Transverse colon (tissue), 4 donors: ENCODE results near the gene PTCD3. TPM values are rescaled to one million over a fixed set of nuclear protein-coding genes. Genes with fewer than 3 reads are reported as not detected.

ENCODE experiments used
- DNase-seq: peaks from one replicate; pipeline ENCODE4 v3.0.0-alpha.2; 2019
- H3K27ac ChIP-seq, 4 donors: fragments of 200-600 bp; sonication (generic); 2 replicates each; pipeline ENCODE4 v1.5.1; 2016 to 2018; ENCODE audit warnings: inconsistent platforms in 4 of 4
- H3K27me3 ChIP-seq: fragments of 200-600 bp; sonication (generic); 2 replicates; pipeline ENCODE4 v1.5.1; 2017; ENCODE audit warnings: inconsistent platforms
- H3K36me3 ChIP-seq, 4 donors: fragments of 200-600 bp; sonication (generic); 2 replicates each; pipeline ENCODE4 v1.5.1; 2017 to 2019; ENCODE audit warnings: inconsistent platforms in 4 of 4
- H3K4me1 ChIP-seq, 4 donors: fragments of 200-600 bp; sonication (generic); 2 replicates each; pipeline ENCODE4 v1.5.1; 2017 to 2020; ENCODE audit warnings: inconsistent platforms in 4 of 4
- H3K4me3 ChIP-seq, 4 donors: fragments of 200-600 bp; sonication (generic); 1 replicate in 1 of 4; 2 replicates in 3 of 4; pipeline versions ENCODE4 v1.5.1 to v1.6.1; 2017 to 2019; ENCODE audit warnings: inconsistent platforms in 4 of 4
- H3K9me3 ChIP-seq, 2 donors: fragments of 200-600 bp; sonication (generic); 2 replicates each; pipeline ENCODE4 v1.5.1; 2017 to 2019; ENCODE audit warnings: inconsistent platforms in 2 of 2
- EP300 ChIP-seq: sonication (generic); formaldehyde crosslinking; IDR thresholded peaks from one replicate; pipeline ENCODE4 v1.6.1; 2017; ENCODE audit warnings: antibody characterized with exemption, low read depth
- POLR2A ChIP-seq: fragments of 450-650 bp; IDR thresholded peaks from one replicate; pipeline ENCODE4 v1.6.1; 2016; ENCODE audit warnings: antibody characterized with exemption, mild to moderate bottlenecking, moderate library complexity
- POLR2AphosphoS5 ChIP-seq, 3 donors: sonication (generic); formaldehyde crosslinking; IDR thresholded peaks; one replicate each; pipeline ENCODE4 v1.6.1; 2016; ENCODE audit warnings: antibody characterized with exemption in 3 of 3
- WGBS, 2 donors: methylation state at CpG; one replicate each; pipeline ENCODE4 v1.1.5; 2018; ENCODE audit warnings: low coverage in 1 of 2; 5-methylcytosine and 5-hydroxymethylcytosine counted together
- in situ Hi-C, 4 donors: fragments of 200-750 bp; cut with MboI; loops; one replicate each; pipeline versions ENCODE4 v1.15.0 to v1.15.1; 2017; ENCODE audit warnings: low sequenced_read_pairs in 3 of 4, low pct_ligation_motif_present in 1 of 4, low pct_unique_long_range_greater_than_20kb in 1 of 4
- intact Hi-C: fragments of 100-400 bp; cut with DNase I; formaldehyde crosslinking; loops from one replicate; pipeline ENCODE4 v1.15.1; 2023; ENCODE audit warnings: low total_unique reads
- small RNA-seq, 4 donors: library from RNA; depleted of rRNA; stranded (forward); fragments of <200 nt; gene quantifications; one replicate each; pipeline ENCODE3, GENCODE V24; 2016
- total RNA-seq, 4 donors: library from RNA; depleted of rRNA; stranded (reverse); fragments of >200 nt; gene quantifications; one replicate each; pipeline ENCODE4 v1.1.0, GENCODE V29; 2016
- TF ChIP-seq, protein P1 (sequence below), 5 experiments: fragments of 200-600 bp in 3 of 5; fragments of 450-650 bp in 2 of 5; sonication (generic) in 3 of 5; IDR thresholded peaks; 1 replicate in 2 of 5; 2 replicates in 3 of 5; pipeline ENCODE4 v1.5.1; 2016 to 2017; ENCODE audit warnings: antibody characterized with exemption in 5 of 5, inconsistent platforms in 3 of 5, mild to moderate bottlenecking in 2 of 5, moderate library complexity in 1 of 5

The PTCD3 gene
- total RNA-seq, 4 donors from 2014 or later, result 67.7 to 189 (median 83.0) TPM

- no peak overlapping the region for H3K4me3 ChIP-seq
- DNase-seq, result no peak
- H3K27ac ChIP-seq, result peak overlapping the region; percentile 1 to 24 (median 8)
- WGBS, 2 donors, result 33 to 54% methylated on average over 1 of the region's 1 CpG
- TF ChIP-seq POLR2AphosphoS5 (IDR thresholded peaks at IDR 0.05), result no peak
- in situ Hi-C loops, result no loop called here
- H3K36me3 ChIP-seq, result peaks cover 0 to 2% (median 0%) of the 10 kb centered on the region in 4 donors
- peaks cover 5 to 43% (median 10%) of the 10 kb centered on the region in 4 donors for H3K4me1 ChIP-seq
- intact Hi-C loops, result no loop called here
- no peaks in the 10 kb centered on the region for H3K27me3 ChIP-seq
- H3K9me3 ChIP-seq, result no peaks in the 10 kb centered on the region
These were observed 79.6 kb downstream of the PTCD3 start for GRCh38 chr2:86185517-86186212.

DNA sequence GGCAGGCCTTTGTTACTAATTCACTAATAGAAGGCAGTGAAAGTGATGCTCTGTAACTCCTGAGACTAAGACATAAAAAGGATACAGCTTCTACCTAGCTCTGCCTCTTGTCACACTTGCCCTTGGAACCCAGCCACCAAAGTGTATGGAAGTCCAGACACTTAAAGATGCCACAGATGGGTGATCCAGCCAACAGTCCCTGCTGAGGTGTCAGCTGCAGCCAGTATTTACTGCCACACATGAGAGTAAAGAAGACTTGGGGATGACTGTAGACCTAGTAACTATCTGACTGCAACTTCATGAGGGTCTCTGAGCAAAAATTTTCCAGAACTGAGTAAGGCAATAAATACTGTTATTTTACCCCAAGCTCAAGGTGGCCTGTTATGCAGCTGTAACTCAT lies 80.4 kb downstream of the PTCD3 start:
- in situ Hi-C loops (no loop called here), intact Hi-C loops (no loop called here)
- TF ChIP-seq, protein P1, sequence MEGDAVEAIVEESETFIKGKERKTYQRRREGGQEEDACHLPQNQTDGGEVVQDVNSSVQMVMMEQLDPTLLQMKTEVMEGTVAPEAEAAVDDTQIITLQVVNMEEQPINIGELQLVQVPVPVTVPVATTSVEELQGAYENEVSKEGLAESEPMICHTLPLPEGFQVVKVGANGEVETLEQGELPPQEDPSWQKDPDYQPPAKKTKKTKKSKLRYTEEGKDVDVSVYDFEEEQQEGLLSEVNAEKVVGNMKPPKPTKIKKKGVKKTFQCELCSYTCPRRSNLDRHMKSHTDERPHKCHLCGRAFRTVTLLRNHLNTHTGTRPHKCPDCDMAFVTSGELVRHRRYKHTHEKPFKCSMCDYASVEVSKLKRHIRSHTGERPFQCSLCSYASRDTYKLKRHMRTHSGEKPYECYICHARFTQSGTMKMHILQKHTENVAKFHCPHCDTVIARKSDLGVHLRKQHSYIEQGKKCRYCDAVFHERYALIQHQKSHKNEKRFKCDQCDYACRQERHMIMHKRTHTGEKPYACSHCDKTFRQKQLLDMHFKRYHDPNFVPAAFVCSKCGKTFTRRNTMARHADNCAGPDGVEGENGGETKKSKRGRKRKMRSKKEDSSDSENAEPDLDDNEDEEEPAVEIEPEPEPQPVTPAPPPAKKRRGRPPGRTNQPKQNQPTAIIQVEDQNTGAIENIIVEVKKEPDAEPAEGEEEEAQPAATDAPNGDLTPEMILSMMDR (IDR thresholded peaks at IDR 0.05), result no peak
- no peak for TF ChIP-seq POLR2AphosphoS5 (IDR thresholded peaks at IDR 0.05)
- no peak for TF ChIP-seq EP300
- TF ChIP-seq POLR2A, result no peak
- DNase-seq, result no peak
- Histone ChIP-seq H3K9me3 (no peaks in the 10 kb centered on the region), H3K4me1 (peaks cover 5 to 43% (median 10%) of the 10 kb centered on the region in 4 donors), H3K36me3 (no peaks in the 10 kb centered on the region), H3K4me3 (no peak overlapping the region), H3K27ac (peak overlapping the region in 2 of 4 donors; percentile 1 to 24), H3K27me3 (no peaks in the 10 kb centered on the region)

GRCh38 chr2:86189782-86190416 lies 83.9 kb downstream of the PTCD3 start:
- no peak for DNase-seq
- intact Hi-C loops, result no loop called here
- WGBS, 2 donors, result 77 to 80% methylated on average over 7 of the region's 7 CpGs
- Histone ChIP-seq H3K27me3 (no peaks in the 10 kb centered on the region), H3K27ac (no peak overlapping the region), H3K36me3 (no peaks in the 10 kb centered on the region), H3K4me1 (peaks cover 10 to 56% (median 21%) of the 10 kb centered on the region in 4 donors), H3K4me3 (no peak overlapping the region), H3K9me3 (no peaks in the 10 kb centered on the region)
- TF ChIP-seq EP300 (no peak), POLR2AphosphoS5 (IDR thresholded peaks at IDR 0.05) (no peak), POLR2A (no peak)
- TF ChIP-seq, protein P1 (IDR thresholded peaks at IDR 0.05), result no peak
- in situ Hi-C loops, result no loop called here

Small RNAs within 50 kb of the gene (small RNA-seq; reads per million reads assigned to genes)
- 0 reads per million in 4 donors for gene RF00019
- gene SNORD94, result 1,539 to 9,605 (median 5,845) reads per million in 4 donors

Other genes starting within 250 kb of the PTCD3 start
- 10 to 100 TPM in 2 of 4 donors, 1 to 10 TPM in 2; 3.0 to 20.2 (median 13.6) TPM for gene ST3GAL5, start 217.2 kb upstream of the PTCD3 start, total RNA-seq
- gene POLR1A, start 349 bp upstream of the PTCD3 start, total RNA-seq, result 10 to 100 TPM; 11.1 to 17.6 (median 13.3) TPM
- gene IMMT, start 89.2 kb downstream of the PTCD3 start, total RNA-seq, result 100 to 1,000 TPM in 1 of 4 donors, 10 to 100 TPM in 3; 44.4 to 149 (median 85.8) TPM
- 10 to 100 TPM in 3 of 4 donors, 1 to 10 TPM in 1; 7.2 to 53.2 (median 38.4) TPM for gene MRPL35, start 93.2 kb downstream of the PTCD3 start, total RNA-seq
- gene REEP1, start 231.4 kb downstream of the PTCD3 start, total RNA-seq, result 100 to 1,000 TPM in 1 of 4 donors, 10 to 100 TPM in 3; 14.1 to 196 (median 32.3) TPM